Measurements from ENCODE around the gene TRPV2. TPM values are rescaled to one million over a fixed set of nuclear protein-coding genes. Genes with fewer than 3 reads are reported as not detected.
A peak's percentile ranks its signal among the peaks of the same experiment; 100 is the strongest.

The TRPV2 gene
- total and polyA plus RNA-seq, 2 experiments from 2014 or later: 1.7 to 3.2 TPM

DNA sequence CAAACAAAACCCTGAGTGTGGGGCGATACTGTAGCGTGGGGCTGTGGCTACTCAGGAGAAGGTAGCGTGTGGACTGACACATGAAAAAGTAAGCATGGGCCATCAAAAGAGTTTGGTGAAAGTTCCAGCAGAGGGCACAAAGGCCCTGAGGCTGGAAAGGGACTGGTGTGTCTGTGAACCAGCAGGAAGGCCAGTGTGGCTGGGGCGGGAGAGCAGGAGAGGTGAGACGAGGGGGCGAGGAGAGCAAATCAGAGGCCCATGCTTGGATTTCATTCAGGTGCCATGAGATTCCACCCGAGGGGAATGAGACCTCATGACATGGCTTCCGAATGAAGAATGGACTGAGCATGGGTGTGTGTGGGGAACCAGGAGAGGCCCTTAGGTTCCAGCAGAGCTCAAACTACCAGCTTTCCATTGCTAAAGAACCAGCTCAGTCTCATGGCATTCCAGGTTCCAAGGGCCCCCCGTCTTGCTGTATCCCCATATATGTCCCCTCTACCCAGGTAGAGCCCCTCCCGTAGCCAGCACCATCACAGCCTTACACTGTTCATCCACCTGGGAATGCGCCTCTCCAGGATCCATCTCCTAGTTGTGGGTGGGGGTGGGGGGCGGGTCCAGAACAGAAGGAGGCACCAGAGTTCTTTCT is 31.1 kb downstream of the TRPV2 start (continued):
- TF ChIP-seq, protein P1, sequence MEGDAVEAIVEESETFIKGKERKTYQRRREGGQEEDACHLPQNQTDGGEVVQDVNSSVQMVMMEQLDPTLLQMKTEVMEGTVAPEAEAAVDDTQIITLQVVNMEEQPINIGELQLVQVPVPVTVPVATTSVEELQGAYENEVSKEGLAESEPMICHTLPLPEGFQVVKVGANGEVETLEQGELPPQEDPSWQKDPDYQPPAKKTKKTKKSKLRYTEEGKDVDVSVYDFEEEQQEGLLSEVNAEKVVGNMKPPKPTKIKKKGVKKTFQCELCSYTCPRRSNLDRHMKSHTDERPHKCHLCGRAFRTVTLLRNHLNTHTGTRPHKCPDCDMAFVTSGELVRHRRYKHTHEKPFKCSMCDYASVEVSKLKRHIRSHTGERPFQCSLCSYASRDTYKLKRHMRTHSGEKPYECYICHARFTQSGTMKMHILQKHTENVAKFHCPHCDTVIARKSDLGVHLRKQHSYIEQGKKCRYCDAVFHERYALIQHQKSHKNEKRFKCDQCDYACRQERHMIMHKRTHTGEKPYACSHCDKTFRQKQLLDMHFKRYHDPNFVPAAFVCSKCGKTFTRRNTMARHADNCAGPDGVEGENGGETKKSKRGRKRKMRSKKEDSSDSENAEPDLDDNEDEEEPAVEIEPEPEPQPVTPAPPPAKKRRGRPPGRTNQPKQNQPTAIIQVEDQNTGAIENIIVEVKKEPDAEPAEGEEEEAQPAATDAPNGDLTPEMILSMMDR (conservative IDR thresholded peaks at IDR 0.05; ENCODE audit: low read depth in 2 of 2): peak; percentile 22 to 44

DNA sequence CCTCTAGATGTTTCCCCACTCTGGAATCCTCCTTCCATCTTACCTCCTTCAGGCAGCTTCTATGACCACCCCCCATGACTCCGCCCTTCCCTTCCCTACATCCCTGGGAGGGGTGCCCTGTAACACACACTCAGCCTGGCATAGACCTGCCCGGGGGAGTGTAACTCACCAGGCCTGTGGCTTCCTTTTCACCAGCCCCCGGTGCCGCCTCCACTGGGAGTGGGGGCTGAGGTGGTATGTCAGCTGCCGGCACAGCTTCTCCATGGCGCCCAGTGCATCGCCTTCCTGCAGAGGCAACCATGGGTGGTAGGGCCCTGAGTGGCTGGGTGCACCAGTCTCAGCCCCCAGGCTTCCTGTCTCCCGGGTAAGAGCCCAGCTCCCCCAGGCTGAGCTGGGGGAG is 32.3 kb downstream of the TRPV2 start:
- H3K9me3 Mint-ChIP-seq: peaks cover 3% of the 10 kb centered on the region; the same call in 1 of the 3 replicates
- Histone ChIP-seq H3K4me2 (no peak overlapping the region), H3K36me3 (ENCODE audit: insufficient read depth) (peaks cover under 1% of the 10 kb centered on the region; the same call in 1 of the 2 replicates), H3F3A (replicated peaks; ENCODE audit: low read depth) (peaks cover 38% of the 10 kb centered on the region), H3K27me3 (ENCODE audit: insufficient read depth) (no peaks in the 10 kb centered on the region), H3K79me2 (replicated peaks; ENCODE audit: insufficient read depth) (no peaks in the 10 kb centered on the region), H3K27ac (ENCODE audit: low read depth) (no peak overlapping the region), H3K4me1 (ENCODE audit: insufficient read depth) (peaks cover 5% of the 10 kb centered on the region), H3K4me3 (no peak overlapping the region), H3K9me2 (ENCODE audit: insufficient read depth) (no peaks in the 10 kb centered on the region), H4K20me1 (replicated peaks; ENCODE audit: insufficient read depth) (peaks cover 21% of the 10 kb centered on the region), H2AFZ (no peak overlapping the region)
- DNase-seq (ENCODE audit: low spot score) (no peak), ATAC-seq (no peak)
- peaks cover 21% of the 10 kb centered on the region; the same call in 2 of the 3 replicates for H3K4me1 Mint-ChIP-seq
- H3K27ac Mint-ChIP-seq: peak overlapping the region; percentile 80; the same call in 1 of the 2 replicates
- H3K36me3 Mint-ChIP-seq (ENCODE audit: low read depth): peaks cover 50% of the 10 kb centered on the region
- H3K4me3 Mint-ChIP-seq: no peak overlapping the region
- peaks cover 35% of the 10 kb centered on the region for H3K27me3 Mint-ChIP-seq (ENCODE audit: insufficient read depth, low read depth, poor library complexity)
- TF ChIP-seq, protein P2, sequence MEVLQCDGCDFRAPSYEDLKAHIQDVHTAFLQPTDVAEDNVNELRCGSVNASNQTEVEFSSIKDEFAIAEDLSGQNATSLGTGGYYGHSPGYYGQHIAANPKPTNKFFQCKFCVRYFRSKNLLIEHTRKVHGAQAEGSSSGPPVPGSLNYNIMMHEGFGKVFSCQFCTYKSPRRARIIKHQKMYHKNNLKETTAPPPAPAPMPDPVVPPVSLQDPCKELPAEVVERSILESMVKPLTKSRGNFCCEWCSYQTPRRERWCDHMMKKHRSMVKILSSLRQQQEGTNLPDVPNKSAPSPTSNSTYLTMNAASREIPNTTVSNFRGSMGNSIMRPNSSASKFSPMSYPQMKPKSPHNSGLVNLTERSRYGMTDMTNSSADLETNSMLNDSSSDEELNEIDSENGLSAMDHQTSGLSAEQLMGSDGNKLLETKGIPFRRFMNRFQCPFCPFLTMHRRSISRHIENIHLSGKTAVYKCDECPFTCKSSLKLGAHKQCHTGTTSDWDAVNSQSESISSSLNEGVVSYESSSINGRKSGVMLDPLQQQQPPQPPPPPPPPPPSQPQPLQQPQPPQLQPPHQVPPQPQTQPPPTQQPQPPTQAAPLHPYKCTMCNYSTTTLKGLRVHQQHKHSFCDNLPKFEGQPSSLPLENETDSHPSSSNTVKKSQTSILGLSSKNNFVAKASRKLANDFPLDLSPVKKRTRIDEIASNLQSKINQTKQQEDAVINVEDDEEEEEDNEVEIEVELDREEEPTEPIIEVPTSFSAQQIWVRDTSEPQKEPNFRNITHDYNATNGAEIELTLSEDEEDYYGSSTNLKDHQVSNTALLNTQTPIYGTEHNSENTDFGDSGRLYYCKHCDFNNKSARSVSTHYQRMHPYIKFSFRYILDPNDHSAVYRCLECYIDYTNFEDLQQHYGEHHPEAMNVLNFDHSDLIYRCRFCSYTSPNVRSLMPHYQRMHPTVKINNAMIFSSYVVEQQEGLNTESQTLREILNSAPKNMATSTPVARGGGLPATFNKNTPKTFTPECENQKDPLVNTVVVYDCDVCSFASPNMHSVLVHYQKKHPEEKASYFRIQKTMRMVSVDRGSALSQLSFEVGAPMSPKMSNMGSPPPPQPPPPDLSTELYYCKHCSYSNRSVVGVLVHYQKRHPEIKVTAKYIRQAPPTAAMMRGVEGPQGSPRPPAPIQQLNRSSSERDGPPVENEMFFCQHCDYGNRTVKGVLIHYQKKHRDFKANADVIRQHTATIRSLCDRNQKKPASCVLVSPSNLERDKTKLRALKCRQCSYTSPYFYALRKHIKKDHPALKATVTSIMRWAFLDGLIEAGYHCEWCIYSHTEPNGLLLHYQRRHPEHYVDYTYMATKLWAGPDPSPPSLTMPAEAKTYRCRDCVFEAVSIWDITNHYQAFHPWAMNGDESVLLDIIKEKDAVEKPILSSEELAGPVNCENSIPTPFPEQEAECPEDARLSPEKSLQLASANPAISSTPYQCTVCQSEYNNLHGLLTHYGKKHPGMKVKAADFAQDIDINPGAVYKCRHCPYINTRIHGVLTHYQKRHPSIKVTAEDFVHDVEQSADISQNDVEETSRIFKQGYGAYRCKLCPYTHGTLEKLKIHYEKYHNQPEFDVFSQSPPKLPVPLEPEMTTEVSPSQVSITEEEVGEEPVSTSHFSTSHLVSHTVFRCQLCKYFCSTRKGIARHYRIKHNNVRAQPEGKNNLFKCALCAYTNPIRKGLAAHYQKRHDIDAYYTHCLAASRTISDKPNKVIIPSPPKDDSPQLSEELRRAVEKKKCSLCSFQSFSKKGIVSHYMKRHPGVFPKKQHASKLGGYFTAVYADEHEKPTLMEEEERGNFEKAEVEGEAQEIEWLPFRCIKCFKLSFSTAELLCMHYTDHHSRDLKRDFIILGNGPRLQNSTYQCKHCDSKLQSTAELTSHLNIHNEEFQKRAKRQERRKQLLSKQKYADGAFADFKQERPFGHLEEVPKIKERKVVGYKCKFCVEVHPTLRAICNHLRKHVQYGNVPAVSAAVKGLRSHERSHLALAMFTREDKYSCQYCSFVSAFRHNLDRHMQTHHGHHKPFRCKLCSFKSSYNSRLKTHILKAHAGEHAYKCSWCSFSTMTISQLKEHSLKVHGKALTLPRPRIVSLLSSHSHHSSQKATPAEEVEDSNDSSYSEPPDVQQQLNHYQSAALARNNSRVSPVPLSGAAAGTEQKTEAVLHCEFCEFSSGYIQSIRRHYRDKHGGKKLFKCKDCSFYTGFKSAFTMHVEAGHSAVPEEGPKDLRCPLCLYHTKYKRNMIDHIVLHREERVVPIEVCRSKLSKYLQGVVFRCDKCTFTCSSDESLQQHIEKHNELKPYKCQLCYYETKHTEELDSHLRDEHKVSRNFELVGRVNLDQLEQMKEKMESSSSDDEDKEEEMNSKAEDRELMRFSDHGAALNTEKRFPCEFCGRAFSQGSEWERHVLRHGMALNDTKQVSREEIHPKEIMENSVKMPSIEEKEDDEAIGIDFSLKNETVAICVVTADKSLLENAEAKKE (CRISPR knock-in tag; IDR thresholded peaks at IDR 0.05): no peak
- no peak for TF ChIP-seq EZH2phosphoT487 (IDR thresholded peaks at IDR 0.05; ENCODE audit: unreplicated experiment)
- TF ChIP-seq EZH2 (IDR thresholded peaks at IDR 0.05; ENCODE audit: low read depth, unreplicated experiment): no peak
- TF ChIP-seq, protein P3, sequence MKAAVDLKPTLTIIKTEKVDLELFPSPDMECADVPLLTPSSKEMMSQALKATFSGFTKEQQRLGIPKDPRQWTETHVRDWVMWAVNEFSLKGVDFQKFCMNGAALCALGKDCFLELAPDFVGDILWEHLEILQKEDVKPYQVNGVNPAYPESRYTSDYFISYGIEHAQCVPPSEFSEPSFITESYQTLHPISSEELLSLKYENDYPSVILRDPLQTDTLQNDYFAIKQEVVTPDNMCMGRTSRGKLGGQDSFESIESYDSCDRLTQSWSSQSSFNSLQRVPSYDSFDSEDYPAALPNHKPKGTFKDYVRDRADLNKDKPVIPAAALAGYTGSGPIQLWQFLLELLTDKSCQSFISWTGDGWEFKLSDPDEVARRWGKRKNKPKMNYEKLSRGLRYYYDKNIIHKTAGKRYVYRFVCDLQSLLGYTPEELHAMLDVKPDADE (IDR thresholded peaks at IDR 0.05): no peak
- TF ChIP-seq ZNF114 (CRISPR knock-in tag; IDR thresholded peaks at IDR 0.05): no peak
- TF ChIP-seq NANOG (IDR thresholded peaks at IDR 0.05; ENCODE audit: borderline replicate concordance): no peak
- TF ChIP-seq, protein P4, sequence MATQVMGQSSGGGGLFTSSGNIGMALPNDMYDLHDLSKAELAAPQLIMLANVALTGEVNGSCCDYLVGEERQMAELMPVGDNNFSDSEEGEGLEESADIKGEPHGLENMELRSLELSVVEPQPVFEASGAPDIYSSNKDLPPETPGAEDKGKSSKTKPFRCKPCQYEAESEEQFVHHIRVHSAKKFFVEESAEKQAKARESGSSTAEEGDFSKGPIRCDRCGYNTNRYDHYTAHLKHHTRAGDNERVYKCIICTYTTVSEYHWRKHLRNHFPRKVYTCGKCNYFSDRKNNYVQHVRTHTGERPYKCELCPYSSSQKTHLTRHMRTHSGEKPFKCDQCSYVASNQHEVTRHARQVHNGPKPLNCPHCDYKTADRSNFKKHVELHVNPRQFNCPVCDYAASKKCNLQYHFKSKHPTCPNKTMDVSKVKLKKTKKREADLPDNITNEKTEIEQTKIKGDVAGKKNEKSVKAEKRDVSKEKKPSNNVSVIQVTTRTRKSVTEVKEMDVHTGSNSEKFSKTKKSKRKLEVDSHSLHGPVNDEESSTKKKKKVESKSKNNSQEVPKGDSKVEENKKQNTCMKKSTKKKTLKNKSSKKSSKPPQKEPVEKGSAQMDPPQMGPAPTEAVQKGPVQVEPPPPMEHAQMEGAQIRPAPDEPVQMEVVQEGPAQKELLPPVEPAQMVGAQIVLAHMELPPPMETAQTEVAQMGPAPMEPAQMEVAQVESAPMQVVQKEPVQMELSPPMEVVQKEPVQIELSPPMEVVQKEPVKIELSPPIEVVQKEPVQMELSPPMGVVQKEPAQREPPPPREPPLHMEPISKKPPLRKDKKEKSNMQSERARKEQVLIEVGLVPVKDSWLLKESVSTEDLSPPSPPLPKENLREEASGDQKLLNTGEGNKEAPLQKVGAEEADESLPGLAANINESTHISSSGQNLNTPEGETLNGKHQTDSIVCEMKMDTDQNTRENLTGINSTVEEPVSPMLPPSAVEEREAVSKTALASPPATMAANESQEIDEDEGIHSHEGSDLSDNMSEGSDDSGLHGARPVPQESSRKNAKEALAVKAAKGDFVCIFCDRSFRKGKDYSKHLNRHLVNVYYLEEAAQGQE (IDR thresholded peaks at IDR 0.05; ENCODE audit: unreplicated experiment): no peak
- TF ChIP-seq ZNF331 (CRISPR knock-in tag; IDR thresholded peaks at IDR 0.05; ENCODE audit: low read depth): no peak

All from GM23338 (cell line).